HepG2 (cell line): ENCODE measurements around the gene SRCIN1. TPM values are rescaled to one million over a fixed set of nuclear protein-coding genes. Genes with fewer than 3 reads are reported as not detected.
A peak's percentile ranks its signal among the peaks of the same experiment; 100 is the strongest.

Experiments
- ATF3 ChIP-seq: sonication (generic); formaldehyde crosslinking; IDR thresholded peaks from 2 replicates; pipeline ENCODE4 v1.4.0; 2020; ENCODE audit warnings: missing genetic modification reagents
- CHD2 ChIP-seq: IDR thresholded peaks from 2 replicates; pipeline ENCODE4 v1.6.1; 2011; ENCODE audit warnings: low read depth, low read length, improper control_type of control experiment
- CHD4 ChIP-seq: fragments of 200-600 bp; sonication (generic); IDR thresholded peaks from 2 replicates; pipeline ENCODE4 v1.7.0; 2017; ENCODE audit warnings: mild to moderate bottlenecking, low read length, borderline replicate concordance
- DDIT3 ChIP-seq: sonication (generic); formaldehyde crosslinking; IDR thresholded peaks from 2 replicates; pipeline ENCODE4 v1.4.0; 2020; ENCODE audit warnings: mild to moderate bottlenecking, missing genetic modification reagents
- E2F5 ChIP-seq: sonication (generic); formaldehyde crosslinking; conservative IDR thresholded peaks from 2 replicates; pipeline ENCODE4 v1.4.0; 2020; ENCODE audit warnings: missing genetic modification reagents
- ETV5 ChIP-seq: IDR thresholded peaks from 2 replicates; pipeline ENCODE4 v1.6.1; 2018; ENCODE audit warnings: missing biosample characterization, missing genetic modification reagents, inconsistent platforms, borderline replicate concordance
- GLMP ChIP-seq: sonication (generic); formaldehyde crosslinking; IDR thresholded peaks from 2 replicates; pipeline ENCODE4 v1.9.0; 2021; ENCODE audit warnings: missing genetic modification reagents, mild to moderate bottlenecking, borderline replicate concordance
- HMG20B ChIP-seq: conservative IDR thresholded peaks from 2 replicates; pipeline ENCODE4 v1.6.1; 2016; ENCODE audit warnings: missing genetic modification reagents, missing compliant biosample characterization
- ISX ChIP-seq: sonication (generic); formaldehyde crosslinking; conservative IDR thresholded peaks from 2 replicates; pipeline ENCODE4 v1.5.0; 2020; ENCODE audit warnings: missing genetic modification reagents
- RBFOX2 ChIP-seq: fragments of 200-400 bp; formaldehyde crosslinking; IDR thresholded peaks from 2 replicates; pipeline ENCODE4 v1.6.1; 2017; ENCODE audit warnings: low read depth, mild to moderate bottlenecking, low read length
- SPEN ChIP-seq: sonication (generic); formaldehyde crosslinking; IDR thresholded peaks from 2 replicates; pipeline ENCODE4 v1.5.1; 2020; ENCODE audit warnings: low read depth, mild to moderate bottlenecking, missing genetic modification reagents
- ZBTB1 ChIP-seq: sonication (generic); formaldehyde crosslinking; IDR thresholded peaks from 2 replicates; pipeline ENCODE4 v1.4.0; 2020; ENCODE audit warnings: missing genetic modification reagents, borderline replicate concordance
- ZBTB49 ChIP-seq: sonication (generic); formaldehyde crosslinking; IDR thresholded peaks from 2 replicates; pipeline ENCODE4 v1.4.0; 2020; ENCODE audit warnings: missing genetic modification reagents, borderline replicate concordance
- ZNF101 ChIP-seq: sonication (generic); formaldehyde crosslinking; IDR thresholded peaks from 2 replicates; pipeline ENCODE4 v1.4.0; 2020; ENCODE audit warnings: mild to moderate bottlenecking, low read depth, missing genetic modification reagents, borderline replicate concordance
- ZNF256 ChIP-seq: sonication (generic); formaldehyde crosslinking; conservative IDR thresholded peaks from 2 replicates; pipeline ENCODE4 v1.4.0; 2020; ENCODE audit warnings: missing genetic modification reagents
- ZNF709 ChIP-seq: sonication (generic); formaldehyde crosslinking; IDR thresholded peaks from 2 replicates; pipeline ENCODE4 v1.5.0; 2020; ENCODE audit warnings: mild to moderate bottlenecking, missing genetic modification reagents
- polyA plus RNA-seq, 8 experiments: library from polyadenylated mRNA; depleted of rRNA in 3 of 8; stranded (reverse) in 7 of 8; unstranded in 1 of 8; fragments of >200 nt; fragmentation: Illumina TruSeq in 4 of 8; extraction: Trizol in 4 of 8; gene quantifications; 2 replicates each; pipeline versions ENCODE4 v1.2.1 to v1.2.3, GENCODE V29; 2011 to 2016; ENCODE audit warnings: low read depth in 4 of 8, missing spikeins in 1 of 8, mixed read lengths in 1 of 8; ENCODE audit not compliant: insufficient read depth in 1 of 8
- total RNA-seq, 5 experiments: library from RNA; depleted of rRNA; stranded (reverse); fragments of >200 nt; fragmentation: Illumina TruSeq; extraction: Trizol; gene quantifications; 2 replicates each; pipeline ENCODE4 v1.2.3, GENCODE V29; 2016; ENCODE audit warnings: low read depth in 1 of 5
- TF ChIP-seq, protein P1 (sequence below): sonication (generic); formaldehyde crosslinking; IDR thresholded peaks from 2 replicates; pipeline ENCODE4 v1.5.1; 2020; ENCODE audit warnings: missing genetic modification reagents, mild to moderate bottlenecking, borderline replicate concordance
- TF ChIP-seq, protein P2 (sequence below): sonication (generic); formaldehyde crosslinking; IDR thresholded peaks from 2 replicates; pipeline ENCODE4 v1.5.0; 2020; ENCODE audit warnings: mild to moderate bottlenecking, missing genetic modification reagents

SRCIN1 gene
- total and polyA plus RNA-seq, 2 of the 13 experiments (the other 11 are each of a cell fraction or from before 2014, with no cell fraction given) = 1.2 to 9.6 TPM

DNA sequence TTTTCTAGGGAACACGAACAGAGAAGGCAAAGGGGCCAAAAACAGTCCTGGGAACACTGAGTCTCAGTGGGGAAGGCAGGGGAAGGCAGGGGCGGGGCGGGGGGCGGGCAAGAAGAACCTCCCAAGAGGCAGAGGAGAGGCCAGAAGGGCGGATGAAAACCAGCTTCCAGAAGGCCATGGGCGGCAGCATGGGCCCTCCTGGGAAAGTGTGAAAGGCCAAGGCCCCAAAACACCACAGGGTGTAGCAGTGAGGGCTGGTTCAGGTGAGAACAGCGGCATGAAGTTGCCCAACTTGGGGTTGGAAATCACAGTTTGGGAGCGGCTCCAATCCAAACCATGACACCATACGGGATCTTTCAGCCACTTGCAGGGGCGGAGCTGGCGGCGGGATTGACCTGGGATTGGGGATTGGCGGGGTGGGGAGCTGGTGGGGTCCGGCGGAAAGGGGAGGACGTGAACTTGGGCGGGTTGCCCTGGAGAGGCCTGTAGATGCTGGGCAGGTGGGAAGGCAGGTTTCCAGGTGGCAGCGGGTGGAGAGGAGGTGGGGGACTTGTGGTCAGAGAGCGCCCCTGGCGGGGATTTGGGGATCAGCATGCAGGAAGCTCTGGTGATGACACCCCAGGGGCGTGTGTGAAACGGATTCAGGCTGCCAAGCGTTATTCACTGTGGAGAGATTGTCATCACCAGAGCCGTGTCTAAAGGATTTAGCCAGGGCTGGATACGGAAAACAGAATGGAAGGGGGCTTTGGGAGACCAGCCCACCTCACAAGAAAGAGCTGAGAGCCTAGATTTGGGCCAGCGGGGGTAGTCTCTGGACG, 96.6 kb downstream of the SRCIN1 start (continued):
- TF ChIP-seq E2F5 (CRISPR knock-in tag) (no peak), ETV5 (CRISPR knock-in tag) (0 out of 2 replicates have a peak, but pooled peaks have one; percentile 21), GLMP (no peak), ZNF256 (CRISPR knock-in tag) (no peak), ISX (CRISPR knock-in tag) (no peak), CHD4 (0 out of 2 replicates have a peak, but pooled peaks have one; percentile 33), CHD2 (no peak), RBFOX2 (no peak), ATF3 (CRISPR knock-in tag) (peak; percentile 54; the same call in 1 of the 2 replicates), ZBTB1 (CRISPR knock-in tag) (no peak), ZNF101 (CRISPR knock-in tag) (no peak), HMG20B (CRISPR knock-in tag) (no peak), ZNF709 (no peak), ZBTB49 (CRISPR knock-in tag) (no peak), DDIT3 (CRISPR knock-in tag) (no peak), SPEN (CRISPR knock-in tag) (0 out of 2 replicates have a peak, but pooled peaks have one; percentile 3)
- TF ChIP-seq, protein P1, sequence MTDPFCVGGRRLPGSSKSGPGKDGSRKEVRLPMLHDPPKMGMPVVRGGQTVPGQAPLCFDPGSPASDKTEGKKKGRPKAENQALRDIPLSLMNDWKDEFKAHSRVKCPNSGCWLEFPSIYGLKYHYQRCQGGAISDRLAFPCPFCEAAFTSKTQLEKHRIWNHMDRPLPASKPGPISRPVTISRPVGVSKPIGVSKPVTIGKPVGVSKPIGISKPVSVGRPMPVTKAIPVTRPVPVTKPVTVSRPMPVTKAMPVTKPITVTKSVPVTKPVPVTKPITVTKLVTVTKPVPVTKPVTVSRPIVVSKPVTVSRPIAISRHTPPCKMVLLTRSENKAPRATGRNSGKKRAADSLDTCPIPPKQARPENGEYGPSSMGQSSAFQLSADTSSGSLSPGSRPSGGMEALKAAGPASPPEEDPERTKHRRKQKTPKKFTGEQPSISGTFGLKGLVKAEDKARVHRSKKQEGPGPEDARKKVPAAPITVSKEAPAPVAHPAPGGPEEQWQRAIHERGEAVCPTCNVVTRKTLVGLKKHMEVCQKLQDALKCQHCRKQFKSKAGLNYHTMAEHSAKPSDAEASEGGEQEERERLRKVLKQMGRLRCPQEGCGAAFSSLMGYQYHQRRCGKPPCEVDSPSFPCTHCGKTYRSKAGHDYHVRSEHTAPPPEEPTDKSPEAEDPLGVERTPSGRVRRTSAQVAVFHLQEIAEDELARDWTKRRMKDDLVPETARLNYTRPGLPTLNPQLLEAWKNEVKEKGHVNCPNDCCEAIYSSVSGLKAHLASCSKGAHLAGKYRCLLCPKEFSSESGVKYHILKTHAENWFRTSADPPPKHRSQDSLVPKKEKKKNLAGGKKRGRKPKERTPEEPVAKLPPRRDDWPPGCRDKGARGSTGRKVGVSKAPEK (CRISPR knock-in tag) = no peak
- TF ChIP-seq, protein P2, sequence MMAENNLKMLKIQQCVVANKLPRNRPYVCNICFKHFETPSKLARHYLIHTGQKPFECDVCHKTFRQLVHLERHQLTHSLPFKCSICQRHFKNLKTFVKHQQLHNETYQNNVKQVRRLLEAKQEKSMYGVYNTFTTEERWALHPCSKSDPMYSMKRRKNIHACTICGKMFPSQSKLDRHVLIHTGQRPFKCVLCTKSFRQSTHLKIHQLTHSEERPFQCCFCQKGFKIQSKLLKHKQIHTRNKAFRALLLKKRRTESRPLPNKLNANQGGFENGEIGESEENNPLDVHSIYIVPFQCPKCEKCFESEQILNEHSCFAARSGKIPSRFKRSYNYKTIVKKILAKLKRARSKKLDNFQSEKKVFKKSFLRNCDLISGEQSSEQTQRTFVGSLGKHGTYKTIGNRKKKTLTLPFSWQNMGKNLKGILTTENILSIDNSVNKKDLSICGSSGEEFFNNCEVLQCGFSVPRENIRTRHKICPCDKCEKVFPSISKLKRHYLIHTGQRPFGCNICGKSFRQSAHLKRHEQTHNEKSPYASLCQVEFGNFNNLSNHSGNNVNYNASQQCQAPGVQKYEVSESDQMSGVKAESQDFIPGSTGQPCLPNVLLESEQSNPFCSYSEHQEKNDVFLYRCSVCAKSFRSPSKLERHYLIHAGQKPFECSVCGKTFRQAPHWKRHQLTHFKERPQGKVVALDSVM = no peak
